Stimulated activated CD8-positive, alpha-beta memory T cell treated with anti-CD3 and anti-CD28 coated beads, Interleukin-15, amount 100 ng/mL, for 24 hours (primary cell): ENCODE results near the gene ELL.
A peak's percentile ranks its signal among the peaks of the same experiment; 100 is the strongest.

Source experiments
- DNase-seq: peaks from one replicate; pipeline ENCODE4 v3.0.0-alpha.2; 2020; ENCODE audit warnings: low read depth

ELL gene

DNA sequence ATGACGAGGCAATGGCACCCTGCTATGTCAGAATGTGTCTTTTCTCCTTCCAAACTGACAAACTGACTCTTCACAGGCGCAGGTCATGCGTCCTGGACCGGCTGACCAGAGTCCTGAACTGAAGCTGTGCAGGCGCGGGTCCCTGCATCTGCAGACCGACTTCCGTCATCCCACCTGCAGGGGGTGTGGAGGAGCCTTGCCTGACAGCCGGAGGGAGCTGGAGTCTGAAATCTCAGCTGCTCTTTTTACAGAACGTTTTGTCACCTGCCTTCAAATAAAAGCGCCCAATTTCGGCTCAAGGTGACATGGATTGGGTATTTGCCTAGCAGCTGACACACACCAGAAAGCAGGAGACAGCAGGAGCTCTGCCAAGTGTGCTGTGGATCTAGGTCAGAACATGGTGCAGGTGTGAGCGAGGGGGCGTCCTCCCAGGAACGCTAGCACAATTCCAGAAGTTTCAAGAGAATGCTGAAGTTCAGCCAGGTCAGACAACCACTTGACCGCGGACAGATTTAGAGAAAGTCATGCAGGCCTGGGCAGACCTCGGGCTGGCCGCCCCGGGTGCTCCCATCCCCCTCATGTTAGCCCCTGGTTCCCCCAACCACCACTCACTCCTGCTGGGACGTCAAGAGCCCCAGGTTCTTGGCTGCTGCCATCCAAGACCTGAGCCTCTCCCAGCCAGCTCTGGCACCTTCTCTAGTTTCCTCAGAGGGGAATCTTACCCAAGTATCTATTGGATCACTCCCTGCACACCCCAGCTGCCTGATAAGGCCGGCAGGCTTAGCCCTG lies 32.8 kb downstream of the ELL start:
- no peak for DNase-seq

GRCh38 chr19:18488403-18488723 lies 33.5 kb downstream of the ELL start:
- no peak for DNase-seq

DNA sequence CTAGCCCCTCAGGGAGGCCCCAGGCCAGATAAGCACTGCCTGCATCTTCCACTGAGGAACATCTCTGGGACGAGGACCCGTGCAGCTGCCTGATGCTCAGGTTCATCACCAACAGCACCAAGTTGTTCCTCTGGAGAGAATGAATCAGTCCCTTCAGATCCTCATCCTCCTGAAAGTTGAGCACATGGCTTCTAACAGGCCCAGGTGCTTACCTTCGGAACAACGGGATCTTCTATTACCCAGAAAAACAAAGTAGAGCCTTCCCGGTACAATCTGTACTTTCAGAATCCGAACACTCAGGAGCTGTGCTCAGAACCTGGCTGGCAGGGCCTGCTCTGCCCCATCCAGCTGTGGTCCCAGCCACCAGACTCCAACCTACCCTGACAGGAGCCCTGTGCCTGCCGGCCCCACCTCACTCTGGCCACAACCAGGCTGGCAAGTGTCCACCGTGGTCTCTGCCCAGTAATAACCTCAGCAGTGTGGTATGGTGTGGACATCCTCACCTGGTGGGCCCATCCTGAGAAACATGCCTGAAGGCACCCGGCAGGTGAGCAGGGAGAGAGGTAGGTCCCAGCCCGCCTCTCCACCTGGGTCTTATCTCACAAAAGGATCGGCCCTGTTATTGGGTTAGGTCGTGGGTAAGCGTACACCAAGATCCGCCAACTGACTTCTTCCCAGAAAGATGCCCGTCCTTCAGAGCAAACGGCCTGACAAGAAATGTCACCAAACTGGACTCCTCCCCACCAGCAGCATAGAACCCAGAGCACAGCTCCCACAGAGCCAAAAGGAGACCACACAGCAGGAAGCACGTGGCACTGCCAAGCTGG lies 34.1 kb downstream of the ELL start:
- no peak for DNase-seq

GRCh38 chr19:18486746-18487145 lies 35.1 kb downstream of the ELL start:
- DNase-seq: no peak

- DNase-seq: no peak
These were observed 36.9 kb downstream of the ELL start for GRCh38 chr19:18484992-18485391.

DNA sequence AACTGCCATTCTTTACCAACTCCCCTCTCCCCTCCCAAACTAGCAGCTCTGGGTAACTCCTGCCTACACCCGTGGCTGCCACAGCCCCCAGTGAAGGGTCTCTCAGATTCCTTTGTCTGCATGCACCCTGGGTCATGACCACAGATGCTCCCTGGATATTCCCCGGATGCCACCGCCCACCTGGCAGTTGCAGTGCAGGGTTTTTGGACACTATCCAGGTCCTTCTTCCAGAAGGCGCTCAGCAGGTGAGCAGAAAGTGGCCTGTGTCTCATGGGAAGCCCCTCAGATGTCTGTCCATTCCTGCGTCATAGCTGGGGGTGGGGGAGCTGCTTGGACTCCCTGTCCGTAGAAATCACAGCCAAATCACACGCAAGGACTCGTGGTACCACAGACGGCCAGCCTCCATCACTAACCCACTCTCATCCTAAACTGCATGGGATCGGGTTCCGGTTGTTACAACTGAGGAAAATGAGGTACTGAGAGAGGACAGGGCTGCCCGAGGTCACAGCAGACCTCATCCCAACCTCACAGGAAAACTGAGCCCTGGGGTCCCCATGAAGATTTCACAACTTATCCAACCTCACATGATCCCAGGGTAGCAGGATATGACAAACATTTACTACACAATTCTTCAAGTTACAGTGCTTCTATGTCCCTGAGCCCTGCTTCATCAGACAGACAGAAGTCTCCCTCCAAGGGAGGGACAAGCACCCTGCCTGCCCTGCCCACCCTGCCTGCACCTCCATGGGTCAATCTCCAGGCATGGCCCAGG lies 38.6 kb downstream of the ELL start:
- no peak for DNase-seq

GRCh38 chr19:18481505-18482222 lies 40.2 kb downstream of the ELL start:
- DNase-seq: no peak

- no peak for DNase-seq
These were observed 41.7 kb downstream of the ELL start for GRCh38 chr19:18480006-18480691.

DNA sequence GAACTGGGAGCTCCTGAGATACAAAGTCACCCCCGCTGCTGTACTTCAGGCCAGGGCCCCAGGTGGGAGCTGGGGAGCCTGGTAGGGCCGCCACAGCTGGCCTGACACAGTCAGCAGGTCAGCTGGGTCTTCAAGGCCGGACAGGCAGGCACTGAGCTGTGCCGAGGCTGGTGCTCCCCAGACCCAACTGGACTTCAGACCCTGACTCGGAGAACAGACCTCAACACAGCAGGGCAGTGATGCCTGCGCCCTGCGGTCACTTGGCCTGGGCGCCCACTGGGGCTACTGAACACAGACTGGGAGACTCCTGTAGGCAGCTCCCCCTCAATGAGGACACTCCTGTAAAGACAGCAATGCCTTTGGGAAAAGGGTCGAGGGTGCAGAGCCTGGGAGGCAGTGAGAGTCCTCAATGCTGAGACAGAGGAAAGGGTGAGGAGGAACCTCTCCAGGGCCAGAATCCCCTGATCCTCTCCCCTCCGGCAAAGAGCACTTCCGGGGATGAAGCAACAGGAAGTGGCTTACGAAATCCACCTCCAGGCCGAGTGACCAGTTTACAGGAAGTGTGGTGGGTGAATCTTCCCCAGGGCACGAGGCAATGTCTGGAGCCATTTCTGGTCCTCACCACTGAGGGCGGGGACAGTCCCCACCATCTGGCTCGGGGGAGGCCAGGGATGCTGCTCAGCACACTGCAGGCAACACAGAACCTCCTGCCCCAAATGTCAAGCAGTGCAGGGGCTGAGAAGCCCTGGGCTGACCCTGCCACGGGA lies 43.1 kb downstream of the ELL start:
- peak; percentile 25 for DNase-seq

- no peak for DNase-seq
These were observed 43.9 kb downstream of the ELL start for GRCh38 chr19:18477974-18478373.

DNA sequence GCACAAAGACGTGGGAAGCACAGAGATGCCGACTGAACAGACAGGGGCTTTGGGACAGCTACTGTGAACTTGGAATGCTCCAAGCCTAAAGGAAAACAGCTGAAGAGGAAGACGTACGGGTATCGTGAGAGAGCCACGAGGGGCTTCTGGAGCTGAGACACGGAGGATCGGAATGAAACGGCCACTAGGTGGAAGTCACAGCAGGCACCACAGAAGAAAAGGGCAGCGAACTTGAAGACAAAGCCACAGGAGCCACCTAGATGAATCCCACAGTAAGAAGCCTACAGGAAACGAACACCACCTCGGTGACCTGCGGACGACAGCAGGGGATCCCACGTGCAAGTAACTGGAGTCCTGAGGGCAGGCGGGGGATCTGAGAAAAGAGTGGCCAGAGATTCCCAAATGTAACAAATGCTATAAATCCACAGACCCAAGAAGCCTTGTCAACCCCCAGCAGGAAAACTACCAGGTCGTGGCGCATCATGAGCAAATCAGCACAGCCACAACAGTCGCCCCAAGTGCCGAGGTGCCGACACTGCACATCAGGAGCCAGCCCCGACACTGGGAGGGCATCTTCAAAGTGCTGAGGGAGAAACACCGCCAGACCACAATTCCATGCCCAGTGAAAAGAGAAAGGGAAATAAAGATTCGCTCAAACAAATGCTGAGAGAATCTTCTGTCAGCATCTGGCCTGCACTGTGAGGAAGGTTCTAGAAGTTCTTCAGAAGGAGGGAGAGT lies 44.7 kb downstream of the ELL start:
- DNase-seq: no peak

DNA sequence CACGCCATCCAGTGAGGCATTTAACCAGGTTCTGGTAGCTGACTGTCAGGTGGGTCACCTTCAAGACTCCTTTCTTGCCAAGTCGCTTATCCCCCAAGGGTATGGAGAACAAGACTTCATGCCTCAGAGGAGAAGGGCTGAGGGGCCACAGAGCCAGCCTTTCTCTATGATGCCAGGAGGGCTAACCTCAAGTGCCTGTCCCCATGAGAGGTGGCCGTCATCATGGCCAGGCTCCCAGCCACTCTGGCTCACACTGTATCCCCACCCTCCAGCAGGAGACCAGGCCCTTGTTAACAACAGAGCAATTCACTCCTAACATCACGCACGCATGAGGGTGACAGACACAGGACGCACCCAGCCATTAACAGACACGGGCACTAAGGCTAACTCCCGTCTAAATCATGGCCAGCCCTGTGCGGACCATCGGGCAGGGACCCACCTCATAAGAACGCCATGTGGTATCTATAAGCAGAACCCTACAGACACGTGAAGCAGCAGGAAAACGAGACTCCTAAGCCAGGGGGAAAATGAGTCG lies 45.3 kb downstream of the ELL start:
- no peak for DNase-seq

DNA sequence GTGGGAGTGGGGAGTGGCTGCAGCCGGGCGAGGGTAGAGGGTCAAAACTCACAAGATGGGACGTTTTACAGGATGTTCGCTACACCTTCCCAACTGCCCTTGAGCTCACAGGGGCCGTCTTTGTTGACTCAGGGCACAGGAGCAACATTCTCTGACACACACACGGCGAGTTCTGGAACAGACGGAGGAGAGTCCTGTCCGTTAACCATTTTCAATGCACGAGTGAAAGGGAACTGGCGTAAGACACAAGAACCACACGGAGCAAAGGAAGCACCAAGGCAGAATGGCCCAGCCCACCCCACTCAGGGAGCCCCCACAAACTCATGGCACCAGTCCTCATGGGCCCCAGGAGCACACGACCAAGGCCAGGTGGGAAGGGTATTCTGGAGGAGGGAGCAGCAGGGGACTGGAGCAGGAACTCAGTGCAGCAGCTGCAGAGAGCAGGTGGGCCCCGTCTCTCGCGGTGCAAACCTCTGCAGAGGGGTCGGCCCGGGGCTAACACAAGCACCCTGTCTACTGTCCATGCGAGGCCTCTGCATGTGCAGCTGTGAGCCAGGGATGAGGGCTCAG lies 46.0 kb downstream of the ELL start:
- DNase-seq: no peak

- DNase-seq: no peak
These were observed 46.8 kb downstream of the ELL start for GRCh38 chr19:18475004-18475453.

DNA sequence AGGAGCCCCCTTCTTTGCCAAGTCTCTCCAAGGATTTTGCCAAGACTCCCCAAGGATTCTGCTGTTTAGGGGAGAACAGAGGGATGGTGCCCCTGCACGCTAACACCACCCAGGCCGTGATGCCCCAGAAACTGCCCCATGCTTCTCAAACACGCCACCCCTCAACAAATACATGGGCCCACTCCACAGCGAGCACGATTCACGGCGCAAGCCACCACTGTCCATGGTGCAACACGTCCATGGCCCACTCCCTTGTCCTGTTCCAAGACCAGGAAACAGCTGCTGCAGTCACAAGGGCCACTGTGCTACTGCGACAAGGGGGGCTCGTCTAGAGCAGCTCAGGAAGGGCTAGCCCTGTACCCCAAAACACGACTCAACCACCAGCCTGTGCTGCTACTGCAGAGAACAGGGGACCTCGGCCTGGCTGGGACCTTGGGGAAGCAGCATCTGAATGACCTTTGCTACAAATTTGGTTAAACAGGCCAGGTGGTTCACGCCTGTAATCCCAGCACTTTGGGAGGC lies 47.4 kb downstream of the ELL start:
- DNase-seq: no peak

GRCh38 chr19:18473706-18474087 lies 48.2 kb downstream of the ELL start:
- DNase-seq: no peak

DNA sequence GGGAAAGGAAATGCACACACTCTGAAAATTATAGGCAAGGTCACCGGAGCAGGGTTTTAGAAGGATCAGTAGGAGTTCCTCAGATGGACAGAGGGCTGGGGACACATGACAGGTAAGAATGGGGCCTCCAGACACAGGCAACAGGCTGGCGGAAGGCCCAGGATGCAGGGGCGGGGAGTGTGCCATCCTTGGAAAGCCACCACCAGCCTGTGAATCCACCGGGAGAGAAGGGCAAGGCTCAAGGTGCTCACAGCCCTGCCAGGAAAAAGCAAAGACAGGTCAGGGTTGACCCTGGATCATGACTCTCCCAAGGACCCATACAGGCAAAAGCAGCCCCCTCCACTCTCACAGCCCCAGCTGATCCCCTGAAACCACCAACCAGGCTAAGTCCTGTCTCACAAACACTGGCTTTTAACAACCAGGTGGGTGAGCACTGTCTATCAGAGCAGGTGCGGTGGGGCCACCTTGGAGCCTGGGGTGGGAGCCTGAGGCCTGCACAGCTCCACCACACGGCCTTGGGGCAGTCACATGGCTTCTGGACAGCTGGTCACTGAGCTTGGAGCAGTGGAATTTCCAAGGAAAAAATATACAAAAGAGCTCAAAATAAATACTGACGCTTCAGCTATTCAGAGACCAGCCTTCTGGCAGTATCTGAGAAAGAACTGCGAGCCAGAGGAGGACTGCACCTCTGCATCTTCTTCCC lies 48.7 kb downstream of the ELL start:
- DNase-seq: no peak

- no peak for DNase-seq
These were observed 51.1 kb downstream of the ELL start for GRCh38 chr19:18470787-18471186.
